KMS-11 (cell line): ENCODE data around the gene ATP1A4.

Experiments used
- H2AFZ ChIP-seq: fragments of 200-600 bp; sonication (generic); 2 replicates; pipeline ENCODE4 v1.6.1; 2016; ENCODE audit warnings: antibody characterized with exemption, mixed run types, low read depth
- H3K27ac ChIP-seq: fragments of 200-600 bp; sonication (generic); 2 replicates; pipeline ENCODE4 v1.6.1; 2016; ENCODE audit warnings: mild to moderate bottlenecking, mixed run types
- H3K27me3 ChIP-seq: fragments of 200-600 bp; sonication (generic); 2 replicates; pipeline ENCODE4 v1.6.1; 2017; ENCODE audit warnings: mild to moderate bottlenecking, low read depth, mixed run types, moderate library complexity; ENCODE audit not compliant: insufficient read depth
- H3K36me3 ChIP-seq: fragments of 200-600 bp; sonication (generic); 2 replicates; pipeline ENCODE4 v1.6.1; 2017; ENCODE audit warnings: mild to moderate bottlenecking, mixed run types; ENCODE audit not compliant: insufficient read depth
- H3K4me1 ChIP-seq: fragments of 200-600 bp; sonication (generic); 2 replicates; pipeline ENCODE4 v1.6.1; 2016; ENCODE audit warnings: mild to moderate bottlenecking, low read depth, mixed run types; ENCODE audit not compliant: poor library complexity, severe bottlenecking
- H3K4me2 ChIP-seq: fragments of 200-600 bp; sonication (generic); 2 replicates; pipeline ENCODE4 v1.7.0; 2016; ENCODE audit warnings: mild to moderate bottlenecking, mixed run types
- H3K4me3 ChIP-seq: fragments of 200-600 bp; sonication (generic); IDR thresholded peaks from 2 replicates; pipeline ENCODE4 v1.6.1; 2017; ENCODE audit warnings: low read depth, low read length, mixed read lengths; ENCODE audit not compliant: insufficient read depth
- H3K79me2 ChIP-seq: fragments of 200-600 bp; sonication (generic); 2 replicates; pipeline ENCODE4 v1.6.1; 2016; ENCODE audit warnings: low read depth, mixed run types; ENCODE audit not compliant: insufficient read depth
- H3K9ac ChIP-seq: fragments of 200-600 bp; sonication (generic); 2 replicates; pipeline ENCODE4 v1.6.1; 2016; ENCODE audit warnings: mild to moderate bottlenecking, mixed run types
- H4K20me1 ChIP-seq: fragments of 200-600 bp; sonication (generic); 2 replicates; pipeline ENCODE4 v1.6.1; 2016; ENCODE audit warnings: mild to moderate bottlenecking, mixed run types; ENCODE audit not compliant: insufficient read depth
- CTCF ChIP-seq: fragments of 200-600 bp; sonication (generic); conservative IDR thresholded peaks from 2 replicates; pipeline ENCODE4 v1.6.1; 2017; ENCODE audit warnings: low read depth, mild to moderate bottlenecking, antibody characterized with exemption, low read length, moderate library complexity, mixed read lengths

ATP1A4 gene

DNA sequence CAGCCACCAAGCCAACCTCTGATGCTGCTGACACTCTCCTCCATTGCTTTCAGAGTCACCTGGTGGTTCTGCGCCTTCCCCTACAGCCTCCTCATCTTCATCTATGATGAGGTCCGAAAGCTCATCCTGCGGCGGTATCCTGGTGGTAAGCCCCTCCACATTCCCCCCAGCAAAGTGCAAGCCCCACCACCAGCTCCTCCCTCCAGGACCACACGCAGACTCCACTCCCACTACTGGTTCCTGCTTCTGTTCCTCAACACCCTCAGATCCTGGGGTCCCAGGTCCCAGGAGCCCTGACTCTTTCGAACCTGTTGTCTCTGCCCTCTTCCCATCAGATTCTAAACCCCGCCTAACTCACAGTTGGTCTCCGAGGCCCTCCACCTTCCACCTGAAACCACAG is 11.6 kb upstream of the ATP1A4 start:
- H3K27me3 ChIP-seq, result no peaks in the 10 kb centered on the region
- no peak overlapping the region for H3K27ac ChIP-seq
- H2AFZ ChIP-seq, result no peak overlapping the region
- TF ChIP-seq CTCF, result no peak
- no peaks in the 10 kb centered on the region for H4K20me1 ChIP-seq
- H3K4me1 ChIP-seq, result no peaks in the 10 kb centered on the region
- no peak overlapping the region for H3K4me3 ChIP-seq
- H3K4me2 ChIP-seq, result no peak overlapping the region
- H3K79me2 ChIP-seq, result no peaks in the 10 kb centered on the region
- no peaks in the 10 kb centered on the region for H3K36me3 ChIP-seq
- H3K9ac ChIP-seq, result no peak overlapping the region

DNA sequence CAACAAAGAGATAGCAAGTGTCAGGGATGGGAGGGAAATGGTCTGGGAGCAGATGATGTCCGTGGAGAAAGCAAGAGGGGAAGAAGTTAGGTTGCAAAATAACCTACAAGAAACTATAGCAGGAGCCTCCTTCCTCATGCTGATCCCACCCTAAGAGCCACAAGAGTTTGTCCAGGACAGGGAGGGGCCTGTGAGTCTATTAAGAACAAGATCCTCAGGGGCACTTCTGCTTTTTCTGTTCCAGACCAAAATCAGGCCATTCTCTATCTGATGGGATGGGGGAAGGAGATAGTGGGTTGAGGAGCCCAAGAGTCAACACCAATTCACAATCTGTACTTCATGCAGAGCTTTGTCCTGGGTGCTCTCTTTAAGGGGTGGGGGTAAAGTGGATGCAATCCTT is 7.7 kb upstream of the ATP1A4 start:
- H3K4me2 ChIP-seq, result no peak overlapping the region
- no peaks in the 10 kb centered on the region for H3K79me2 ChIP-seq
- no peak overlapping the region for H3K4me3 ChIP-seq
- no peaks in the 10 kb centered on the region for H3K36me3 ChIP-seq
- H3K27me3 ChIP-seq, result no peaks in the 10 kb centered on the region
- no peak overlapping the region for H2AFZ ChIP-seq
- no peaks in the 10 kb centered on the region for H3K4me1 ChIP-seq
- TF ChIP-seq CTCF, result no peak
- H3K9ac ChIP-seq, result no peak overlapping the region
- no peak overlapping the region for H3K27ac ChIP-seq
- H4K20me1 ChIP-seq, result no peaks in the 10 kb centered on the region

GRCh38 chr1:160144921-160145320 is 6.5 kb upstream of the ATP1A4 start:
- Histone ChIP-seq H3K27me3 (no peaks in the 10 kb centered on the region), H3K79me2 (no peaks in the 10 kb centered on the region), H3K9ac (no peak overlapping the region), H3K4me2 (no peak overlapping the region), H3K4me3 (no peak overlapping the region), H2AFZ (no peak overlapping the region), H3K4me1 (no peaks in the 10 kb centered on the region), H4K20me1 (no peaks in the 10 kb centered on the region), H3K36me3 (no peaks in the 10 kb centered on the region), H3K27ac (no peak overlapping the region)
- no peak for TF ChIP-seq CTCF

- H3K27me3 ChIP-seq, result no peaks in the 10 kb centered on the region
- no peaks in the 10 kb centered on the region for H3K79me2 ChIP-seq
- H3K4me1 ChIP-seq, result no peaks in the 10 kb centered on the region
These were observed 5.3 kb upstream of the ATP1A4 start for GRCh38 chr1:160146107-160146506.

More at GRCh38 chr1:160146107-160146506, 5.3 kb upstream of the ATP1A4 start:
- Histone ChIP-seq H3K4me2 (no peak overlapping the region), H2AFZ (no peak overlapping the region), H3K4me3 (no peak overlapping the region), H3K9ac (no peak overlapping the region), H4K20me1 (no peaks in the 10 kb centered on the region), H3K36me3 (no peaks in the 10 kb centered on the region), H3K27ac (no peak overlapping the region)
- TF ChIP-seq CTCF, result no peak
